ENCODE data around the gene BRI3BP.
"Not testable (repeated sequence)": the region's sequence is repeated elsewhere in the genome, so short reads cannot be mapped to it uniquely, and the experiment has no call there.

Gene BRI3BP

DNA sequence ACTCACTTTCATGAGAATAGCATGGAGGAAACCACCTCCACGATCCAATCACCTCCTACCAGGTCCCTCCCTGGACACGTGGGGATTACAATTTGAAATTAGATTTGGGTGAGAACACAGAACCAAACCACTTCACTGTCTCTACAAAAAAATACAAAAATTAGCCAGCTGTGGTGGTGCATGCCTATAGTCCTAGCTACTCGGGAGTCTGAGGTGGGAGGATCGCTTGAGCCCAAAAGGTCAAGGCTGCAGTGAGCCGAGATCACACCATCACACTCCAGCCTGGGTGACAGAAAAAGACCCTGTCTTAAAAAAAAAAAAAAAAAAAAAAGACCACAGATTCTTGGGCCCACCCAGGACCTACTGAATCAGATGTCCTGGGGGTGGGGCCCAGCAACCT, 28.3 kb downstream of the BRI3BP start:
- no peak for DNase-seq (ENCODE audit: low read depth in 2 of 2, low spot score in 1 of 2)

DNA sequence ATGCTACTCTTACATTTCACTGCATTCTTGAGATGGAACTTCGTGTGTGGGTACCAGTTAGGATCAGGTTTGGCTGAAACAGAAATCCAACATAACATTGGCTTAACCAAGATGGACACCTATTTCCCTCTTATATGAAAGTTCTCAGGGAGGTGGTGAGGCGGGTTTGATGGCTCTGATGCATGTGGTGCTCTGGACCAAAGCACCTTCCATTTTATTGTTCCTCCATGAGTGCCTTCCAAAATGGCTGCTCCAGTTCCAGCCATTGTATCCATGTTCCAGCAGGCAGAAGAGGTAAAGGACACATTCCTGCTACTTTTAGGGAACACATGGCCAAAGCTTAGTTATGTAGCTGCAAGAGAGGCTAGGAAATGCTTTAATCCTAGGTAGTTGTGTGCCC, 29.6 kb downstream of the BRI3BP start:
- DNase-seq (ENCODE audit: low read depth in 2 of 2, low spot score in 1 of 2): no peak

DNA sequence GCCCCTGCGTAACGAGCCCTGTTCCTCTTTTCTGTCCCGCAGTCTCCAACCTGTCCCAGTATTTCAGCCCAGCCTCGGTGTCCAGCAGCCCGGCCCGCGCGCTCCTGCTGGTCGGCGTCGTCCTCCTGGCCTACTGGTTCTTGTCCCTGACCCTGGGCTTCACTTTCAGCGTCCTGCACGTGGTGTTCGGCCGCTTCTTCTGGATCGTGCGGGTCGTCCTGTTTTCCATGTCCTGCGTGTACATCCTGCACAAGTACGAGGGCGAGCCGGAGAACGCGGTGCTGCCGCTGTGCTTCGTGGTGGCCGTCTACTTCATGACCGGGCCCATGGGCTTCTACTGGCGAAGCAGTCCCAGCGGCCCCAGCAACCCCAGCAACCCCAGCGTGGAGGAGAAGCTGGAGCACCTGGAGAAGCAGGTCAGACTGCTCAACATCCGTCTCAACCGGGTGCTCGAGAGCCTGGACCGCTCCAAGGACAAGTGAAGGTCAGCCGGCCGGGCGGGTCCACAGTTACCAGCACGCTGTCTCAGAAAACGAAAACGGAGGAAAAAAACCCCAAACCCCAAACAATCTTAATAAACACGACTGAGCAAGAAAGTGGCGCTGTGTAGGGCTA, 31.6 kb downstream of the BRI3BP start:
- DNase-seq (ENCODE audit: low read depth in 2 of 2, low spot score in 1 of 2): no peak

DNA sequence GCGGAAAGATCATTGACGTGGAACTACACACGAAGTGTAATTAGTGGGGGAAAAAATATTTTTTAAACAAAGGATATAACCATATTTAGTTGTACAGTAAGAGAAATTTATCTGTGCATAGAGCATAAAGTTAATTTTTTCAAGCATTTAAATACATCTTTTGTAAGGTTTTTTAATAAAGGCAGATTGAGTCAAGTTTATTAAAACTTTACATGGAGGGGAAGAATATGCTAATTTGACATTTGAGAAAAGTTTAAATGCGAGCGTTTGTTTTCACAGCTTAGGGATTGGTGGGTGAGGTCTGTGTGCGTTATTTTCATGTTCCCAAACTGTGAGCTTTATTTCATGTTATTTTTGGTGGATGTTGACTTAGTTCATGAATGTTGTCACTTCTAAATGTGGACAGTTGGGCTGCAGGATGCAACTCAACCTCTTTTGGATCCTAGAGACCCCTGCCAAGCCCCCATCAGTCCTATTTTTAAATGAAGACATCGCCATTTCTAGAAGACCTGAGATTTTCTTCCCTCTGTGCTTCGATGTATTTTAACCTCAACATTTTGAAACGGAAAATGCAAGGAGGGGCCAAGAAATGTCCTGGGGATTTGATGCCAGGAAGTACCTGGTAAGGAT, 32.3 kb downstream of the BRI3BP start:
- DNase-seq (ENCODE audit: low read depth in 2 of 2, low spot score in 1 of 2): no peak

DNA sequence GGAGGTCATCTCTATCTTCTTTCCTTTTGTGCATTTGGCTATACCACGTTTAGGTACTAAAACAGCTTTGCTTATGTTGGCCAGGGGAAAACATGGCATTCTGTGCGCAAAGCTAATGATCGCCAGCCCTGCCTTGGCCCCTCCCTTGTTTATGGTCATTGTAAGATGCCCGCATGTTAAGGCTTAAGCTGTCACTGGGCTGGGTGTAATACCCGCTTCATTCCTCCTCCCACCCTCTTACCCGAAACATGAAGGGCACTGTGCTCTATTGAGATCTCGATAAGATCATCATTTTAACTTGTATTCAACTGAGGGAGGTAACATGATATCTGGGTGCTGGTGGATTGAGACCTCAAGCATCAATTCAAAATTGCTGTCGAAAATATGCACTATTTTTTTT, 34.7 kb downstream of the BRI3BP start:
- DNase-seq (ENCODE audit: low read depth in 2 of 2, low spot score in 1 of 2): no peak

DNA sequence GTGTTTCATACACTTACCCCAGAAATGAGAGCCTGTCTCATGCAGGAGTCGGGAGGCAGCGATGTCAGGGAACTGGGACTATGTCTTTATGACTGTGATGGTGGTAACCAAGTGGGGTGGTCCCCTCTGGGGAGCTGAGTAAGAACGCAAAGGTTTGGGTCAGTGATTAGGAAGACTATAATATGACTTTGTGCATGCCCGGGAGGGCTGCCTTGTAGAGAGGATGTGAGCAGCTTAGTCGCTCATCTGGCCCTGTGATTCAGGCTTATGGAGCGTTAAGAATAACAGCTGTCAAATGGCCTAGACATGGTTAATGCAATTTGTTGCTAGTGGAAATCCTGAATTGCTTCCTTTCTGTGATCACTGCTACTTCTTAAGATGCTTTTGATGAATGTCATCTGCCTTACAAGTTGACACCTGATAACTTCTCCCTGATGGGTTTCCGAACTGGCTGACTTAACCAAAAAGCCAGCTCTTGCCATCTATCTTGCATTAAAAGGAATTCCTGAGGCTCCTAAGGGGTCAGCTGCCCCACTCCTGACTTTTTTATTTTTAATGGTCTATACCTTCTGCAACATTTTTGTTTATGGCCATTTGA, 36.4 kb downstream of the BRI3BP start:
- no peak for DNase-seq (ENCODE audit: low read depth in 2 of 2, low spot score in 1 of 2)

DNA sequence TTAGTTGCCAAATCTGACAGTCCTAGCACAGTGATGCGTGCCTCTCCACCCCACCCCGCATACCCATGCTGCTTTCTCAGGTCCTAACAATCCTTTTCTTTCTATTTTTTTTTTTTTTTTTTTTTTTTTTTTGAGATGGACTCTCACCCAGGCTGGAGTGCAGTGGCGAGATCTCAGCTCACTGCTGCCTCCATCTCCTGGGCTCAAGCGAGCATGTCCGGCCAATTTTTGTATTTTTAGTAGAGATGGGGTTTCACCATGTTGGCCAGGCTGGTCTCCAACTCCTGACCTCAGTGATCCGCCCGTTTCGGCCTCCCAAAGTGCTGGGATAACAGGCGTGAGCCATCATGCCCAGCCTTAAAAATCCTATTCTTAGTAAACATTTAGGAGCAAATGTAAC, 38.0 kb downstream of the BRI3BP start:
- DNase-seq (ENCODE audit: low read depth in 2 of 2, low spot score in 1 of 2): not testable (repeated sequence)

DNA sequence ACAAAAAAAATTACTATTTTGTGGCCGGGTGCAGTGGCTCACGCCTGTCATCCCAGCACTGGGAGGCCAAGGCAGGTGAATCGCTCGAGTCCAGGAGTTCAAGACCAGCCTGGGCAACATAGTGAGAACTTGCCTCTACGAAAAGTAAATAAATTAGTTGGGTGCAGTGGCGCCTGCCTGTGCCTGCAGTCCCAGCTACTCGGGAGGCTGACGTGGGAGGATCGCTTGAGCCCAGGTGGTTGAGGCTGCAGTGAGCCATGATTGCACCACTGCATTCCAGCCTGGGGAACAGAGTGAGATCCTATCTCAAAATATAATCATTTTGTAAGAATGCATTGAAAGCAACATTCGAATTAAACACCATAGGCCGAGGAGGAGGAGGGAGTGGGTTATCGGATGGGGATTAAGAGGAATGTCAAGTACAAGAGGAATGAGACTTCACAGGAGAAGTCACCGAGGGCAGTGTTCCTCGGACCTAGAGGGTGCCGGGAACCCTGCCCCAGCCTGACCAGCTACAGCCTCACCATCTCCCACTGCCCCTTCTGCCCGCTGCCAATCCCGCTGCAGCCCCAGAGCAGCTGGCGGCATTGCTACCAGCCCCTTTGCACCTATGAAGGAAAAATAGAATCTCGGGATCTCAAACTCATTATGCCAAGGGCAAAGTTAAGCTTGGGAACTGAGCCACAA, 39.2 kb downstream of the BRI3BP start:
- DNase-seq (ENCODE audit: low read depth in 2 of 2, low spot score in 1 of 2): no peak

DNA sequence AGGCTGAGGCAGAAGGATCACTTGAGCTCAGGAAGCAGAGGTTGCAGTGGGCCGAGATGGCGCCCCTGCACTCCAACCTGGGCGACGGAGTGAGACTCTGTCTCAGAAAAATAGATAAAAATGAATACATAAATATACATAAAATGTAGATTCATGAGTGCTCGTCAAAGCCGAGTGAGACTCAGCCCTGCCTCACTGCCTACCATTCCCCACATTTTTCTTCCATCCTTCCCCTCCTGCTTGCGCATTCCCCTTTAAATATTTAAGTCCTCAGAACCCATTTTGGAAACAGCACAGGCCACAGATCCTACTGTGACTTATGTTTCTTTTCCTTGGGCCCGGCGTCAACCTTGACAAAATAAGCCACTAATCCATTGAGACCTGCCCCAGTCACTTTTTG, 39.8 kb downstream of the BRI3BP start:
- no peak for DNase-seq (ENCODE audit: low read depth in 2 of 2, low spot score in 1 of 2)

DNA sequence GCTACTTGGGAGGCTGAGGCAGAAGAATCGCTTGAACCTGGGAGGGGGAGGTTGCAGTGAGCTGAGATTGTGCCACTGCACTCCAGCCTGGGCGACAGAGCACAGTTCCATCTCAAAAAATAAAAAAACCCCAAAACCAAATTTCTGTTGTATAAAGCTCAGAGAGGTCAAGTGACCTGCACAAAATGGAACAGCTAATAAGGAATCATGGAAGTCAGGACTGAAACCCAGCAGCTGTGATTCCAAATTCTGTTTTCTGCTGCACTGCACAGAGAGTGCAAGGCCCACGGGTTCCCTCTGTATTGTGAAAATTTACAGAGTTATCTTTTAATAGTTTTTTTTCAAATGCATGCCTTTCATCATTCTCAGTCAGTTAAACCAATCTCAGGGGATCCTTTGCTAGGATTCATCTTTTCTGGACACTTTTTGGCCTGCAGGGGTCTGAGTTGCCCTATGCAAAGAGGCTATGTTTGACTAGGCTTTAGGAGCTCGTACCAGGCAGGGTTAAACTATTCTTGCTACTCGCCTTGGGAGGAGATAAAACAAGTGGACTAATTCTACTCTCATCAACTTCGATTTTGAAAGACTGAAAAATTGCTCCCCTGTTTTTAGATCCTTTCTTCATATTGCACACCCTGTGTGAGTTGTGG, 45.7 kb downstream of the BRI3BP start:
- no peak for DNase-seq (ENCODE audit: low read depth in 2 of 2, low spot score in 1 of 2)

DNA sequence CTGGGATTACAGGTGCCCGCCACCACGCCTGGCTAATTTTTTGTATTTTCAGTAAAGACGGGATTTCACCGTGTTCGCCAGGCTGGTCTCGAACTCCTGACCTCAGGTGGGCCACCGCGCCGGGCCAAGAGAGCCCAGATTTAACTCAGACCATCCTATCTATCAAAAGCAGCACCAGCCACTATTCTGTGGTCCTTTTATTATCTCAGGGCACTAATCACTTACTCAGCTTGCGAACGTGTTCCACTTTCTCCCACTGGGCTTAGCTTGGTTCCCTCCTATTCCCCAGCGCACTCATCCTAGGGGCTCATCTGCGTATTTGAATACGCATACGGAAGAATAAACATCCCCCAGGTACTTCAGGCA, 55.6 kb downstream of the BRI3BP start:
- no peak for DNase-seq (ENCODE audit: low read depth in 2 of 2, low spot score in 1 of 2)

DNA sequence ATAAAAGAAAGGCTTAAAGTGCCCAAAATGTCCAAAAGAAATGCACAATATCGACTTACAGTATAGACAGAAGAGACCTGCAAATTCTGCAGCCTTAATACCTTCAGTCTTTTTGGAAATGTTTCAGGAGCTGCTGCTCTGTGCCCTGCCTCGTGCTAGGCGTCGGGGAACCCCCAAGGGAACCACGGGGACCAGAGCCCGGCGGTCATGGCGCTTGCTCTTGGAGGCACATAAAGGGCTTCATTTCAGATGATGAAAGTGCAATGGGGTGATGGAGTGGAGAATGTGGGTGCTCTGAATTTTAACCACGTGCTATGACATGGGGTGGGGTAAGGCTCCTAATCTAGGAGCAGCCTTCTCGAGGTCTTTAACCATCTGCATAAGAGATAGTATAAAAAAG, 57.0 kb downstream of the BRI3BP start:
- DNase-seq (ENCODE audit: low read depth in 2 of 2, low spot score in 1 of 2): no peak

DNA sequence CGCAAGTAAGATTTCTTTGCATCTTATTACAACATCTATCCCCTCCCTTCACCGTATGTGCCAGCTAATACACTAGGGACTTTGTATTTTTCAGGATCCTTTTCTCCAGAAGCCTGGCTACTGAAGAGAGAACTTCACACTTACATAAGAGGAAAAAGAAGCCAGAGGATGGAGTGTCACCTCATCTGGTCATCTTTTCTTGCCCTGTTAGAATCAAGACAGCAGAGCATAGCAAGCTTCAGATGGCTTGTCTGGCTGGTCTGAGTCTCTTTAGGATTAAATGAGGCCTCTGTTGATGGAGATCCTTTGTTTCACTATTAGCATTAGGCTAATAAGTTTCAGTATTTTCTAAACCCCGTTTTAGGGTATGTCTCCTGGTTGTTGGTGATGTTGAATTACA, 57.4 kb downstream of the BRI3BP start:
- no peak for DNase-seq (ENCODE audit: low read depth in 2 of 2, low spot score in 1 of 2)

DNA sequence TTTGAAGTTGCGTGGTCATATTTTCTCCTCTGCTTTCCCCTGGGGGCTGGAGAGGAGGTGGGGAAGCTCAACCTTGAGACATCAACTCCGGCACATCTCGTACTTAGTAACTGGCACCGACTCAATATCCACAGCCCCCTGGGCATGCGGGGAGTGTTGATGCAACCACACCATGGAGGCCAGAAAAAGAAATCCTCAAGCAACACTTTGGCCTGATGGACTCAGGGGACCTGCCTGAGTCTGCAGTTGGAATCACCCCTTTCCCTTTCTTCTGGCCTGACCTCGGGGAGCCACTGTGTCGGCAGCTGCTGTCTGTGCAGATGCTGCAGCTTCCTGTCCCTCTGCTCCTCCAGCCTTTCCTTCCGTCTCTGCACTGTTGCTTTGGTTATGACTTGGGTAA, 60.4 kb downstream of the BRI3BP start:
- DNase-seq (ENCODE audit: low read depth in 2 of 2, low spot score in 1 of 2): no peak

DNA sequence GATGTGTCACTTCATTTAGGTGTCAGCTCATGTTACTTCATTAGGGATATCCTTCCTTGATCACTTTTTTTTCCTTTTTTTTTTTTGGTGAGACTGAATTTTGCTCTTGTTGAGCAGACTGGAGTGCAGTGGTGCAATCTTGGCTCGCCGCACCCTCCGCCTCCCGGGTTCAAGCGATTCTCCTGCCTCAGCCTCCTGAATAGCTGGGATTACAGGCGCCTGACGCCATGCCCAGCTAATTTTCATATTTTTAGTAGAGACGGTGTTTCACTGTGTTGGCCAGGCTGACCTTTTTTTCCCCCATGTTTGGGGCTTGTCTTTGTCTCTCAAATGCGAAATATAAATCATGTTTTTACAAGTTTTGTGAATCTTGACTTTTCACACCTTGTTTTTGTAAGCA, 62.1 kb downstream of the BRI3BP start:
- DNase-seq (ENCODE audit: low read depth in 2 of 2, low spot score in 1 of 2): no peak

DNA sequence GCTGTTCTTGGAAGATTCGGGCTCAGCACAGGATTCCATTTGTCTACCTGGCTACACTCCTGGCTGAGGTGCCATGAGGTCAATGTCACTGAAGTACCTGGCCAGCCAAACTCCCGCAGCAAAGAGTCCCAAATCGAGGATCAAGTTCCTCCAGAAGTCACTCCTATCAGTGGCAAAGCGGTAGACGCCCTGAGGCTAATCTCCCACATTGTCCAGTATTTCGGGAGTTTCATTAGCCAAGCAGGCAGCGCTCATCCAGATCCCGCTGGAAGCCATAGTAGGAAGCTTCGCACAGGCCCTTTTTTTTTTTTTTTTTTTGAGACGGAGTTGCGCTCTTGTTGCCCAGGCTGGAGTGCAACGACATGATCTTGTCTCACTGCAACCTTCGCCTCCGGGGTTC, 62.9 kb downstream of the BRI3BP start:
- no peak for DNase-seq (ENCODE audit: low read depth in 2 of 2, low spot score in 1 of 2)

DNA sequence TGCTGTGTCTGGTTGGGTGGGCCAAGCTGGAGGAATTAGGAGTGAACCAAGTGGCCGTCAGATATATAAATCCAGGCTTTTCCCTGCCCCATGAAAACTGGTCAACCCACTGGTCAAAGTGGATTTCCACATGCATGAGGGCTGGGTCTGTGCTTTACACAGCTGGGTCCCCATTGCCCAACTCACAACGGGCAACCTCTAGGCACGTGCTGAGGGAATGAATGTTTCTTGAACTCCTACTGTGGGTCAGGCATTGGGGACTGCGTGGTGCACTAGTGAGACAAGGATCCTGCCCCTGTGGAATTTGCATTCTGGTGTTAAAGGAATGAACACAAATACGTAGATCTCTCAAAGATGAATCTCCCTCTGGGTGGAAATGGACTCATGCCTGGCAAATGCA, 64.3 kb downstream of the BRI3BP start:
- DNase-seq (ENCODE audit: low read depth in 2 of 2, low spot score in 1 of 2): no peak

DNA sequence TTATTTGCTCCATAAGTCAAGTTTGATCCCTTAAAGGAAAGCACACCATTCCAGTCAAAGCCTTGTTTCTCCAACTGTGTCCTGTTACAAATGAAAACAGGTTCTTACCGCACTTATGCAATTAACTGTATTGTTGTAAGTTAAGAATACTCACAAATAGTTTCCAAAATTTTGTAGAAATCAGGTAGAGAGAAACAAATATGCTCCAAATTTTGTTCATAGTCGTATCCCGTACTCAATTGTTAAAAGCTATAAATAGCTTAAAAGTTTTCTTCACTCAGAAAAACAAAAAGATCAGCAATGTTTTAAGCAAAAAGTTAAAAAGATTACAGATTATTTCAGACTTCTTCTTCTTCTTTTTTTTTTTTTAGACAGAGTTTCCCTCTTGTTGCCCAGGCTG, 67.8 kb downstream of the BRI3BP start:
- DNase-seq (ENCODE audit: low read depth in 2 of 2, low spot score in 1 of 2): no peak

DNA sequence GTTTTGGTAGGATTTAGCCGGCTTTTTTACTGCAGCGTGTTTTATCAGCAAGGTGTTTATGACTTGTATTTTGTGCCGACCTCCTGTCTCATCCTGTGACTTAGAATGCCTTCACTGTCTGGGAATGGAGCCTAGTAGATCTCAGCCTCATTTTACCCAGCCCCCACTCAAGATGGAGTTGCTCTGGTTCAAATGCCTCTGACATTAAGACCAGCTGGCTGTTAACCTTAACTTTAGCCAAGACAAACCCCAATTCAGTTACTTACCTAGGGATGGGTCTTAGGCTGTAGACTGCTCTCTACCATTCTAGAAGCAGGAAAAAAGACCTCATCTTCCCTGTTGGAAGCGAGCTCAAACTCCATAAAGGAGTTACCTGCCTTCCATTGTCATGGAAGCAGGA, 70.1 kb downstream of the BRI3BP start:
- not testable (repeated sequence) for DNase-seq (ENCODE audit: low read depth in 2 of 2, low spot score in 1 of 2)

DNA sequence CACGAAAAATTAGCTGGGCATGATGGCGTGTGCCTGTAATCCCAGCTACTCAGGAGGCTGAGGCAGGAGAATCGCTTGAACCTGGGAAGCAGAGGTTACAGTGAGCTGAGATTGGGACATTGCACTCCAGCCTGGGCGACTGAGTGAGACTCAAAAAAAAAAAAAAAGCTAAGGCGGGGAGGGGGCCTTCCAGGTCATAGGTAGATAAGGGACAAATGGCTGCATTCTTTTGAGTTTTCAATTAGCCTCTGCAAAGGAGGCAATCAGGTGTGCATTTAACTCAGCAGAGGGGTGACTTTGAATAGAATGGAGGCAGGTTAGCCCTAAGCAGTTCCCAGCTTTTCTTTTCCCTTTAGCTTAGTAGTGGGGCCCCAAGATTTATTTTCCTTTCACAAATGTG, 71.0 kb downstream of the BRI3BP start:
- DNase-seq (ENCODE audit: low read depth in 2 of 2, low spot score in 1 of 2): no peak

DNA sequence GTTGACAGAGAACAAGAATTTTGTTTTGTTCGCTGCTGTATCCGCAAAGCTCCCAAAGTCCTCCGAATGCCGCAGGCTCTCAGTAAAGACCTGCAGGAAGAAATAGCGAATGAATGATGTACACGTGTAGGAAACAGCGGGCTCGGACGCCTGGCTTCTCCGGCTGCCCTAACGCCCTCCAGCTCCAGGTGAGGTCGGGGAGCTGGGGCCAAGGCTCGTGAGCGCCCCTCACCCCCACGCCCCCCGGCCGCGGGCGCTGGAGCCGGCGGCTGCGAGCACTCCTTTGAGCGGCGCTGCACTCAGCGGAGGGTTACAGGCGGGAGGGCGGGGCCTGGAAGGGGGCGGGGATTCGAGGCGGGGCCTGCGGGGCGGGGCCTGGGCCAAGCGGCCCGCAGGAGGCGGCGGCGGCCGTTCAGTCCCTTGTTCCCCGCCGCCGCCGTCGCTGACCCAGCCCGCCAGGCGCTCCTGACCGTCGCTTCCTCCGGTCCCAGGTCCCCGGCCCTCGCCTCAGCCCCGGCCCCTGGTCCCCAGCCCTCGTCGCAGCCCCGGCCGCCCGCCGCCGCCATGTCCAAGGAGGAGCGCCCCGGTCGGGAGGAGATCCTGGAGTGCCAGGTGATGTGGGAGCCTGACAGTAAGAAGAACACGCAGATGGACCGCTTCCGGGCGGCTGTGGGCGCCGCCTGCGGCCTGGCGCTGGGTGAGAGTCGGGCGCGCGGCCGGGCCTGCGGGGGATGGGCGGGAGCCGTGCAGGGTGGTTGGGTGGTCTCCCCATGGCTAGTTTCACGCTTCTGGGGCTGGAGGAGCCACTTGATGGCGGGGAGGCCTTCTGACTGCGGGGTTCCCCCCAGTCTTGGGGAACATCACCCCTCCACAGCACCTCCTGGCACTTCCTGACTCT, 71.8 kb downstream of the BRI3BP start, which contains the start of gene AACS:
Gene AACS, plus strand, starts transcription at position 415 of the 898 bp plus-strand sequence. Its CDS starts 150 bp downstream, at position 565.
- DNase-seq (ENCODE audit: low read depth in 2 of 2, low spot score in 1 of 2): peak; percentile 42 to 52
